ENCODE measurements around the gene PCDH19. TPM values are rescaled to one million over a fixed set of nuclear protein-coding genes. Genes with fewer than 3 reads are reported as not detected.

The PCDH19 gene
- total RNA-seq, 1 donor from 2014 or later: 2.6 TPM

DNA sequence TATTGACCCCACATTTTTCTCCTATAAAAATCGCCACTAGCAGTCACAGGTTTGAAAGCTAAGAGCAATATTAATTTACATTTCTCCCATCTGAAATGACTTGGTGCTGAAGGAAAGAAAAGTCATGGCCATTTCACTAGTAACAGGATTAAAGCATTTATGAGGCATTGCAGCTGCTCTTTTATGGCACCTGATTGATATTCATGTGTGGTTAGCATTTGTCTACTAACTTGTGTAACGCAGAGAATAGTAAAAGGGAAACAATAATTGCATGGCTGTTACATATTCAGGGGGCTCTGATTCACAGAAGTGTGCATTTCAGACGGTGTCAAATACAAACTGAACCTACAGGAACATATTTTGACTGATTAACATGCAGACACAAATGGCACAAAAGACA lies 5.2 kb downstream of the PCDH19 start:
- no peak overlapping the region for H3K4me3 ChIP-seq (ENCODE audit: low read length in 3 of 3)
- H3K27me3 ChIP-seq (ENCODE audit: control insufficient read depth in 3 of 3, insufficient read depth in 3 of 3, low read length in 3 of 3): peaks cover 27 to 53% (median 27%) of the 10 kb centered on the region in 3 donors
- no peaks in the 10 kb centered on the region for H3K36me3 ChIP-seq (ENCODE audit: control insufficient read depth in 3 of 3, insufficient read depth in 3 of 3, low read length in 3 of 3)
- H3K9me3 ChIP-seq (ENCODE audit: control insufficient read depth in 3 of 3, low read length in 3 of 3): peaks cover 0 to 7% (median 0%) of the 10 kb centered on the region in 3 donors
- no peak overlapping the region for H3K9ac ChIP-seq (ENCODE audit: low read depth in 1 of 3, low read length in 3 of 3)
- no peak overlapping the region for H3K27ac ChIP-seq (ENCODE audit: low read depth, low read length)
- peaks cover 0 to 11% (median 5%) of the 10 kb centered on the region in 3 donors for H3K4me1 ChIP-seq (ENCODE audit: control insufficient read depth in 3 of 3, insufficient read depth in 3 of 3, low read length in 3 of 3)

DNA sequence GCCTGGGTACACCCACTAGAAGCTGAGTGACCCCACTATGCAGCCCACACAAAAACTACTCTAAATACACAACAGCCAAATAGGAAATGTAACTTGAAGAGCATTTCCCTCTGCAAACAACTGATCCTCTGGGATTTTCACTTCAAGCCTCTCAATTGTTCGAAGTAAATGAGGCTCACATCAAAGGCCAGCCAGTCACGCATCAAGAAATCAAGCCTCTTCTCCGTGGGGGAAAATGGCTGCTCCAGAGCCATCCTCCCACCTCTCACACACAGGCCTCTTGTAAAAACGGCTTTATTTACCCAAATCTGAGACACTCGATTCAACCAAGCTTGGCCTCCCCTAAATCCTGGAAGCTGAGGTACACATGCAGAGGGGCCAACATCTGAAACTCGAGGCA lies 14.3 kb downstream of the PCDH19 start:
- no peak overlapping the region for H3K4me3 ChIP-seq (ENCODE audit: low read length in 3 of 3)
- H3K27me3 ChIP-seq (ENCODE audit: control insufficient read depth in 3 of 3, insufficient read depth in 3 of 3, low read length in 3 of 3): peaks cover 0 to 21% (median 0%) of the 10 kb centered on the region in 3 donors
- H3K9me3 ChIP-seq (ENCODE audit: control insufficient read depth in 3 of 3, low read length in 3 of 3): no peaks in the 10 kb centered on the region

DNA sequence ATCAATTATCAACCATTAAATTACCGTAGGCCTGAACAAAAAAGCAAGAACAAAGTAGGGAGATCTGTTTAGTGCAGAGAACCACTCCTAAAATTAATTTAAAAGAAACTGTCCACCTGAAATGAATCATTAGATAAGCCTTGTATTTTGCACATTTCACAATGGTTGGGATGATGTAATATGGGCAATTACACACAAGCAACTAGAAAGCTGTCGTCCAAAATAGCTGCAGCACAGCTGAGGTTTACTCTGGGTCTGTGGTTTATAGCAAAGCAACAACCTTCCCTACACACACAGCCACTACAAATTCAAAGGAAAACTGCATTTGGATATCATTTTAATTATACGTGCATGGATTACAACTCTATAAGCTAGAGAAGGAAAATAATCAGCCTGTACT lies 28.5 kb downstream of the PCDH19 start:
- no peak overlapping the region for H3K4me3 ChIP-seq (ENCODE audit: low read length in 3 of 3)
- H3K4me1 ChIP-seq (ENCODE audit: control insufficient read depth in 3 of 3, insufficient read depth in 3 of 3, low read length in 3 of 3): no peaks in the 10 kb centered on the region
- H3K27ac ChIP-seq (ENCODE audit: low read depth, low read length): no peak overlapping the region
- peaks cover 0 to 13% (median 0%) of the 10 kb centered on the region in 3 donors for H3K27me3 ChIP-seq (ENCODE audit: control insufficient read depth in 3 of 3, insufficient read depth in 3 of 3, low read length in 3 of 3)
- no peak overlapping the region for H3K9ac ChIP-seq (ENCODE audit: low read depth in 1 of 3, low read length in 3 of 3)
- H3K36me3 ChIP-seq (ENCODE audit: control insufficient read depth in 3 of 3, insufficient read depth in 3 of 3, low read length in 3 of 3): no peaks in the 10 kb centered on the region
- H3K9me3 ChIP-seq (ENCODE audit: control insufficient read depth in 3 of 3, low read length in 3 of 3): no peaks in the 10 kb centered on the region

More for the DNA sequence above, 14.3 kb downstream of the PCDH19 start:
- Histone ChIP-seq H3K27ac (ENCODE audit: low read depth, low read length) (no peak overlapping the region), H3K36me3 (ENCODE audit: control insufficient read depth in 3 of 3, insufficient read depth in 3 of 3, low read length in 3 of 3) (no peaks in the 10 kb centered on the region), H3K4me1 (ENCODE audit: control insufficient read depth in 3 of 3, insufficient read depth in 3 of 3, low read length in 3 of 3) (no peaks in the 10 kb centered on the region), H3K9ac (ENCODE audit: low read depth in 1 of 3, low read length in 3 of 3) (no peak overlapping the region)

DNA sequence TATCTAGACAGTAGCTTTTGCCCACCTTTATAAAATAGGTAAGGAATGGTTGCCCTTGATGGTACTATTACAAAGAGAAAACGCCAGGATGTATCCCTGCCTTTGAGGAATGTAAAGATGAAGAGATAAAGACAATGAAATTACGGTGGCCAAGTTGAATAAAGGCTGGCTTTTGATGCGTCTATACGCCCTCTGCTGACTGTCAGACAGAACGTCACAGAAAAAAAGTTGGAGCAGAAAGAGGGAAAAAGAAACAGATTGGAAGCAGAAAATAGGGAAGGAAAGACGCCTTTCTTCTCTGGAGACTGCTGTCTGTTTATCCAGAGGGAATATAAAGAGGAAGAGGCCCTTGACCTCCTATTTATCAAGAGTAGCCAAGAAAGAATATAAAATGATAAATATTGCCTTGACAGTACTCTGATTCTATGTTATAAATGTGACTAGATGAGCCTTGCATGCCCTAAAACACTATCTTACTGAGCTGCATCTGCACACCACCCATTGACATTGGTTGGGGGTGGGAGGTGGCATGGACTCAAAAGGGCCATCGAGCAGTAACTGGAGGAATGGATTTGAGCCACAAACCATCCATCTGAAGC lies 30.6 kb downstream of the PCDH19 start:
- Histone ChIP-seq H3K36me3 (ENCODE audit: control insufficient read depth in 3 of 3, insufficient read depth in 3 of 3, low read length in 3 of 3) (no peaks in the 10 kb centered on the region), H3K9me3 (ENCODE audit: control insufficient read depth in 3 of 3, low read length in 3 of 3) (no peaks in the 10 kb centered on the region), H3K4me1 (ENCODE audit: control insufficient read depth in 3 of 3, insufficient read depth in 3 of 3, low read length in 3 of 3) (no peaks in the 10 kb centered on the region), H3K4me3 (ENCODE audit: low read length in 3 of 3) (no peak overlapping the region), H3K27me3 (ENCODE audit: control insufficient read depth in 3 of 3, insufficient read depth in 3 of 3, low read length in 3 of 3) (peaks cover 0 to 13% (median 0%) of the 10 kb centered on the region in 3 donors), H3K27ac (ENCODE audit: low read depth, low read length) (no peak overlapping the region), H3K9ac (ENCODE audit: low read depth in 1 of 3, low read length in 3 of 3) (no peak overlapping the region)

DNA sequence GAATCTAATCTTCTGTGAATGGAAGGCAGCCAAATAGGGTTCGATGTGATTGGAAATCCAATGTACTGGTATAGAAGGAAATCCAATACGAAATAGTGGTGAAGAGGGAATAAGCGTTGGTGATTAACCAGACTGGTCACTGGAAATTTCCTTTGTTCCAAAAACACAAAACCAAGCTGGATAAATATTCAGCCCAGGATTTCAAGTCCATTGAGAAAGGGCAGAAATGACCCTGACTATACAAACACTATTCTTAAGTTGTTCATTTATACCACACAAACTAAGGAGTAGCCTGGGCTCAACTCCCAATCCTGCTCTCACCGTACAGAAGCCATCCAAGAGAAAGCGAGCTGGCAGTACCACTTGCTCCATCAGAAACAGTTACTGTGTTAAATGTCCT lies 32.2 kb downstream of the PCDH19 start:
- no peaks in the 10 kb centered on the region for H3K36me3 ChIP-seq (ENCODE audit: control insufficient read depth in 3 of 3, insufficient read depth in 3 of 3, low read length in 3 of 3)
- H3K27me3 ChIP-seq (ENCODE audit: control insufficient read depth in 3 of 3, insufficient read depth in 3 of 3, low read length in 3 of 3): peaks cover 0 to 13% (median 0%) of the 10 kb centered on the region in 3 donors
- H3K27ac ChIP-seq (ENCODE audit: low read depth, low read length): no peak overlapping the region
- no peaks in the 10 kb centered on the region for H3K9me3 ChIP-seq (ENCODE audit: control insufficient read depth in 3 of 3, low read length in 3 of 3)
- H3K9ac ChIP-seq (ENCODE audit: low read depth in 1 of 3, low read length in 3 of 3): no peak overlapping the region
- no peaks in the 10 kb centered on the region for H3K4me1 ChIP-seq (ENCODE audit: control insufficient read depth in 3 of 3, insufficient read depth in 3 of 3, low read length in 3 of 3)
- H3K4me3 ChIP-seq (ENCODE audit: low read length in 3 of 3): no peak overlapping the region

DNA sequence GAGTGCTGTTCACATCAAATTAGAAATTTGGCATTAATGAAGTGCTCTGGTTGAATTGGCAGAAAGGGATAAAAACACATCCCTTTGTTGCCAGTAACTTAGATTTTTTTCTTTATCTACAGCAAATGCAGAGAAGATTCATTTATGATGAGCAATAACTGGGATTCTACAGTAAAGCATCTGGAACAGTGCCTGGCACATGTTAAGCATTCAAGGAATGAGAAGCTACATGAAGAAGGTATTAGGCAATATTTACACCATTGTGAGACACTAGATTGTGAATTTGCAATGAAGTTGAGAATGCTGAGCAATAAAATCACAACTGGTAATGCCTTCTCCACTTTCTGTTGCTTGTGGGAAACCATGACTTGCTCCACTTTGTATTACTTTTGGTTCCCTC lies 33.5 kb downstream of the PCDH19 start:
- Histone ChIP-seq H3K27ac (ENCODE audit: low read depth, low read length) (no peak overlapping the region), H3K4me1 (ENCODE audit: control insufficient read depth in 3 of 3, insufficient read depth in 3 of 3, low read length in 3 of 3) (no peaks in the 10 kb centered on the region), H3K9me3 (ENCODE audit: control insufficient read depth in 3 of 3, low read length in 3 of 3) (no peaks in the 10 kb centered on the region), H3K4me3 (ENCODE audit: low read length in 3 of 3) (no peak overlapping the region), H3K27me3 (ENCODE audit: control insufficient read depth in 3 of 3, insufficient read depth in 3 of 3, low read length in 3 of 3) (peaks cover 0 to 13% (median 0%) of the 10 kb centered on the region in 3 donors), H3K9ac (ENCODE audit: low read depth in 1 of 3, low read length in 3 of 3) (no peak overlapping the region), H3K36me3 (ENCODE audit: control insufficient read depth in 3 of 3, insufficient read depth in 3 of 3, low read length in 3 of 3) (no peaks in the 10 kb centered on the region)

DNA sequence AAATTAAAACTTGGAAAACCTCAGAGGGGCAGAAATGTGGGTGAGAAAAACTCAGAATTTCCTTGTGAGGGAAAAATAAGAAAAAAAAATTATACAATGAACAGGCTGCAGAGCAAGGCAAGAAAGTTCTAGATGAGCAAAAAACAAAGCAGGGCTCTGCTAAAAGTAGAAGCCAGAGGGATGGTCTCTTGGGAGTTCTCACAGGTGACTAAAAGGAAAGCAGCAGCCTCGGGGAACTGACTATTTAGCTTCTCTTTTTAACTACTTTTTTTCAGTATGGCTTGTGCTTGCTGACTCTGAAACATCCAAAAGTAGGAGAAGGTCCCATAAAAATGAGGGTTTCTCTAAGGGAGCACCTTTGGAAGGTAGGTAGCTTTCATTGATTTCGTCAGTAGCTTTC lies 36.4 kb downstream of the PCDH19 start:
- H3K9me3 ChIP-seq (ENCODE audit: control insufficient read depth in 3 of 3, low read length in 3 of 3): no peaks in the 10 kb centered on the region
- H3K27me3 ChIP-seq (ENCODE audit: control insufficient read depth in 3 of 3, insufficient read depth in 3 of 3, low read length in 3 of 3): peaks cover 0 to 12% (median 0%) of the 10 kb centered on the region in 3 donors
- H3K9ac ChIP-seq (ENCODE audit: low read depth in 1 of 3, low read length in 3 of 3): no peak overlapping the region
- H3K27ac ChIP-seq (ENCODE audit: low read depth, low read length): no peak overlapping the region
- no peak overlapping the region for H3K4me3 ChIP-seq (ENCODE audit: low read length in 3 of 3)
- no peaks in the 10 kb centered on the region for H3K36me3 ChIP-seq (ENCODE audit: control insufficient read depth in 3 of 3, insufficient read depth in 3 of 3, low read length in 3 of 3)
- H3K4me1 ChIP-seq (ENCODE audit: control insufficient read depth in 3 of 3, insufficient read depth in 3 of 3, low read length in 3 of 3): no peaks in the 10 kb centered on the region

DNA sequence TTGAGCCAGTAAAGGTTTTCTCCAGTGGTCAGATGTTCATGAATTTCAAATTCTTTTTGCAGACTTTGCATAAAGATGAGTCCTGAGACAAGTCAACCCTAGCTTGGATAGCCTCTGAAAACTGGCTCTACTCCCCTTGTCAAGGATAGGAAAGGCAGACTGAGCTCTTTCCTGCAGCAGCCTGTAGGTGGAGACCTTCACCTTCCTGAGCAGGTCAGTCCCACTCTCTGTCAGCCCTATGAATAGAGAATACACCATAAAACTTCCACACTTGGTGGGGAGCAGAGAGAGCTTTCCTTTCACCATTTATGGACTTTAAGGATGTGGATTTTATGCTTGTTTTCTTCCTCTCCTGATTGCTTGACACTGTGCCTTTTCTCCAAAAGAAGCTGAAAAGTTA lies 41.9 kb downstream of the PCDH19 start:
- Histone ChIP-seq H3K9me3 (ENCODE audit: control insufficient read depth in 3 of 3, low read length in 3 of 3) (no peaks in the 10 kb centered on the region), H3K4me3 (ENCODE audit: low read length in 3 of 3) (no peak overlapping the region), H3K9ac (ENCODE audit: low read depth in 1 of 3, low read length in 3 of 3) (no peak overlapping the region), H3K4me1 (ENCODE audit: control insufficient read depth in 3 of 3, insufficient read depth in 3 of 3, low read length in 3 of 3) (no peaks in the 10 kb centered on the region), H3K27ac (ENCODE audit: low read depth, low read length) (no peak overlapping the region), H3K27me3 (ENCODE audit: control insufficient read depth in 3 of 3, insufficient read depth in 3 of 3, low read length in 3 of 3) (peaks cover 0 to 5% (median 0%) of the 10 kb centered on the region in 3 donors), H3K36me3 (ENCODE audit: control insufficient read depth in 3 of 3, insufficient read depth in 3 of 3, low read length in 3 of 3) (no peaks in the 10 kb centered on the region)

DNA sequence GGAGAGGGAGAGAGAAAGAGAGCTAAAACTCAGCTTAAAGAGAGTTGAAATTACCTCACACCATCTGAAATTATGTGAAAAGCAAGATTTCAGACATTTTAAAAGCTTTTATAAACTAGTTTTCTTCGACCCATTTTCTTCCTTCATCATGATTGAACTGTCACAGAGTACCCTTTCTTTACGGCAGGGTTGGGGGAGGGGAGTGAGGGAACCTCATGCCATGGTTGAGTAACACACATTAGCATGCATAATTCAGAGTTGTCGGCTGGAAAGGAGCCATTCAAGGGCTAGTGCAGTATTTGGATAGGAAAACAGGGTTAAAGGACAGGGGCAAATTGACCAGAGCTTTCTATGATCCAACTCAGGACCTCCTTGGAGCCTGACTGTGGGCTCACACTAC lies 46.2 kb downstream of the PCDH19 start:
- Histone ChIP-seq H3K9me3 (ENCODE audit: control insufficient read depth in 3 of 3, low read length in 3 of 3) (no peaks in the 10 kb centered on the region), H3K4me3 (ENCODE audit: low read length in 3 of 3) (no peak overlapping the region), H3K27ac (ENCODE audit: low read depth, low read length) (no peak overlapping the region), H3K4me1 (ENCODE audit: control insufficient read depth in 3 of 3, insufficient read depth in 3 of 3, low read length in 3 of 3) (no peaks in the 10 kb centered on the region), H3K27me3 (ENCODE audit: control insufficient read depth in 3 of 3, insufficient read depth in 3 of 3, low read length in 3 of 3) (no peaks in the 10 kb centered on the region), H3K9ac (ENCODE audit: low read depth in 1 of 3, low read length in 3 of 3) (no peak overlapping the region), H3K36me3 (ENCODE audit: control insufficient read depth in 3 of 3, insufficient read depth in 3 of 3, low read length in 3 of 3) (no peaks in the 10 kb centered on the region)

DNA sequence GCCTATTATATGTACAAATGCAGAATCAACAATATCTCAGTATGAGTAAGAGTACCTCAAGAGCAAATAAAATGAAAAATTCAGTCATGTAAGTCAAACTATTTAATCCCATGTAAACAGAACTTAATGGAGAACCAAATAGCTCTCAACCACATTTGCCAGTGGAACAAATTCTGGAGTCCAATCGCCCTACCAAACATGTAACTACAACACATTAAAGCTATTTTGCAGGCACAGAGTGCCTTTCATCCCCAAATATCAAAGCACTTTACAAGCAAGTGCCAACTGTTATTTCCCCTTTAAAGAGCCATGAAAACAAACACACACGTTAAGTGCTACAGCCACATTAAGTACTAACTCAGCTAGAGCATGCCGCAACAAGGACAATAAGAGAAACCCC lies 51.3 kb downstream of the PCDH19 start:
- Histone ChIP-seq H3K27ac (ENCODE audit: low read depth, low read length) (no peak overlapping the region), H3K9ac (ENCODE audit: low read depth in 1 of 3, low read length in 3 of 3) (no peak overlapping the region), H3K9me3 (ENCODE audit: control insufficient read depth in 3 of 3, low read length in 3 of 3) (no peaks in the 10 kb centered on the region), H3K27me3 (ENCODE audit: control insufficient read depth in 3 of 3, insufficient read depth in 3 of 3, low read length in 3 of 3) (peaks cover 0 to 4% (median 0%) of the 10 kb centered on the region in 3 donors), H3K36me3 (ENCODE audit: control insufficient read depth in 3 of 3, insufficient read depth in 3 of 3, low read length in 3 of 3) (no peaks in the 10 kb centered on the region), H3K4me3 (ENCODE audit: low read length in 3 of 3) (no peak overlapping the region), H3K4me1 (ENCODE audit: control insufficient read depth in 3 of 3, insufficient read depth in 3 of 3, low read length in 3 of 3) (no peaks in the 10 kb centered on the region)
